ENCODE results near the gene SMIM17.

DNA sequence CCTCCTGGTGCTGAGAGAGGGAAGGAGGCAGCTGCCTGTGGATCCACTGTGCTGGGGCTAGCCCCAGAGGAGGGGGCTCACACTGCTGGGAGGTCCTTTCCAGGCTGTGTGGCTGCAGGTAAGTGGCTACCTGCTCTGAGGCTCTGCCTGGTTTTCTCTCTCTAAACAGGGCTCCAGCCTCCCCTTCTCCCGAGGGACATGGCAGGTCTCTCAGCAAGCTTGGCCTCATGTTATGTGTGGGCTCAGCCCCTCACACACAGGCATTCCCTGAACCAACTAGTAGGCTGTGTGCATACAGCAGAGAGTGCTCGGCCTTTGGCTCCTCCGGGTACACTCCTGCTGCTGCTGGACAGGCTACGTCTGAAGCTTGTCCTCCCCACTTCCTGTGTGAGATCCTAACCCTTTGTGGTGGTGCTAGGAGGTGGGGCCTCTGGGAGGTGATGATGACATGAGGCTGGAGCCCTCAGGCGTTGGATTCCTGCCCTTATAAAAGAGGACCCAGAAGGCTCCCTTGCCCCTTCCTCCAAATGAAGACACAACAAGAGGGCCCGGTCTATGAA is 24.4 kb downstream of the SMIM17 start:
- TF ChIP-seq POLR2A (IDR thresholded peaks at IDR 0.05; ENCODE audit: low read depth, low read length) (no peak), MAFK (IDR thresholded peaks at IDR 0.05; ENCODE audit: low read depth, low read length) (no peak), MXI1 (IDR thresholded peaks at IDR 0.05; ENCODE audit: borderline replicate concordance, low read depth, low read length) (no peak), FOS (IDR thresholded peaks at IDR 0.05; ENCODE audit: low read depth, low read length) (no peak), BHLHE40 (IDR thresholded peaks at IDR 0.05; ENCODE audit: low read depth, low read length) (no peak), NFE2L2 (IDR thresholded peaks at IDR 0.05; ENCODE audit: low read depth, low read length) (no peak), USF2 (IDR thresholded peaks at IDR 0.05; ENCODE audit: low read depth, low read length) (no peak), RAD21 (IDR thresholded peaks at IDR 0.05; ENCODE audit: low read length) (no peak), CEBPB (IDR thresholded peaks at IDR 0.05; ENCODE audit: low read depth, low read length) (no peak), RCOR1 (IDR thresholded peaks at IDR 0.05; ENCODE audit: insufficient replicate concordance, low read length) (no peak), SMC3 (IDR thresholded peaks at IDR 0.05; ENCODE audit: low read depth, low read length) (no peak)
- TF ChIP-seq, protein P1, sequence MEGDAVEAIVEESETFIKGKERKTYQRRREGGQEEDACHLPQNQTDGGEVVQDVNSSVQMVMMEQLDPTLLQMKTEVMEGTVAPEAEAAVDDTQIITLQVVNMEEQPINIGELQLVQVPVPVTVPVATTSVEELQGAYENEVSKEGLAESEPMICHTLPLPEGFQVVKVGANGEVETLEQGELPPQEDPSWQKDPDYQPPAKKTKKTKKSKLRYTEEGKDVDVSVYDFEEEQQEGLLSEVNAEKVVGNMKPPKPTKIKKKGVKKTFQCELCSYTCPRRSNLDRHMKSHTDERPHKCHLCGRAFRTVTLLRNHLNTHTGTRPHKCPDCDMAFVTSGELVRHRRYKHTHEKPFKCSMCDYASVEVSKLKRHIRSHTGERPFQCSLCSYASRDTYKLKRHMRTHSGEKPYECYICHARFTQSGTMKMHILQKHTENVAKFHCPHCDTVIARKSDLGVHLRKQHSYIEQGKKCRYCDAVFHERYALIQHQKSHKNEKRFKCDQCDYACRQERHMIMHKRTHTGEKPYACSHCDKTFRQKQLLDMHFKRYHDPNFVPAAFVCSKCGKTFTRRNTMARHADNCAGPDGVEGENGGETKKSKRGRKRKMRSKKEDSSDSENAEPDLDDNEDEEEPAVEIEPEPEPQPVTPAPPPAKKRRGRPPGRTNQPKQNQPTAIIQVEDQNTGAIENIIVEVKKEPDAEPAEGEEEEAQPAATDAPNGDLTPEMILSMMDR (conservative IDR thresholded peaks at IDR 0.05; ENCODE audit: low read depth, low read length) = no peak

All from IMR-90 (cell line).